Keratinocyte (primary cell): ENCODE measurements around the gene GDAP2. TPM values are rescaled to one million over a fixed set of nuclear protein-coding genes. Genes with fewer than 3 reads are reported as not detected.

ENCODE experiments used
- DNase-seq: peaks from one replicate; pipeline ENCODE4 v3.0.0-alpha.2; 2011; ENCODE audit warnings: low read depth, missing footprints, low spot score
- FAIRE-seq: peaks from 2 replicates; lab custom pipeline; 2011; peaks lifted over from hg19 to GRCh38; lab: Jason Lieb, UNC
- H2AFZ ChIP-seq: 2 replicates; pipeline ENCODE4 v1.6.0; 2012; ENCODE audit warnings: low read length, control low read depth, inconsistent platforms; ENCODE audit not compliant: control insufficient read depth
- H3K27ac ChIP-seq: 2 replicates; pipeline ENCODE4 v1.5.1; 2011; ENCODE audit warnings: low read length; ENCODE audit not compliant: control insufficient read depth, insufficient read depth
- H3K27me3 ChIP-seq: 3 replicates; pipeline ENCODE4 v1.6.0; 2011; ENCODE audit warnings: low read length; ENCODE audit not compliant: control insufficient read depth, insufficient read depth; ENCODE audit errors: extremely low read depth
- H3K36me3 ChIP-seq, 2 experiments: 2 replicates in 1 of 2; 3 replicates in 1 of 2; pipeline ENCODE4 v1.5.1; 2011; ENCODE audit warnings: low read length in 2 of 2, mild to moderate bottlenecking in 1 of 2; ENCODE audit not compliant: control insufficient read depth in 2 of 2, insufficient read depth in 2 of 2; ENCODE audit errors: extremely low read depth in 1 of 2
- H3K4me1 ChIP-seq: 3 replicates; pipeline ENCODE4 v1.5.1; 2011; ENCODE audit warnings: low read length; ENCODE audit not compliant: control insufficient read depth, insufficient read depth; ENCODE audit errors: extremely low read depth
- H3K4me2 ChIP-seq: 3 replicates; pipeline ENCODE4 v1.6.0; 2011; ENCODE audit warnings: low read depth, low read length; ENCODE audit not compliant: control insufficient read depth, insufficient read depth; ENCODE audit errors: extremely low read depth
- H3K4me3 ChIP-seq, 3 experiments: fragments of 200-600 bp in 1 of 3; sonication (generic) in 1 of 3; 2 replicates in 2 of 3; 3 replicates in 1 of 3; pipeline ENCODE4 v1.5.1; 2011 to 2016; ENCODE audit warnings: low read length in 3 of 3, mild to moderate bottlenecking in 3 of 3, control low read depth in 2 of 3, inconsistent platforms in 1 of 3, low read depth in 1 of 3, mixed read lengths in 1 of 3, mixed run types in 1 of 3, moderate library complexity in 1 of 3; ENCODE audit not compliant: control insufficient read depth in 2 of 3, insufficient read depth in 2 of 3; ENCODE audit errors: extremely low read depth in 1 of 3
- H3K79me2 ChIP-seq: 2 replicates; pipeline ENCODE4 v1.6.0; 2012; ENCODE audit warnings: low read length; ENCODE audit not compliant: control insufficient read depth, insufficient read depth
- H3K9ac ChIP-seq: 3 replicates; pipeline ENCODE4 v1.6.0; 2011; ENCODE audit warnings: low read length; ENCODE audit not compliant: control insufficient read depth, insufficient read depth; ENCODE audit errors: extremely low read depth
- H3K9me1 ChIP-seq: 3 replicates; pipeline ENCODE4 v1.6.0; 2011; ENCODE audit warnings: low read length; ENCODE audit not compliant: control insufficient read depth, insufficient read depth; ENCODE audit errors: extremely low read depth
- H3K9me3 ChIP-seq: 2 replicates; pipeline ENCODE4 v1.5.1; 2012; ENCODE audit warnings: low read depth, low read length; ENCODE audit not compliant: control insufficient read depth
- H4K20me1 ChIP-seq: 3 replicates; pipeline ENCODE4 v1.6.0; 2011; ENCODE audit warnings: low read length; ENCODE audit not compliant: control insufficient read depth, insufficient read depth; ENCODE audit errors: extremely low read depth
- CTCF ChIP-seq, 3 experiments: IDR thresholded peaks in 1 of 3; conservative IDR thresholded peaks in 1 of 3; optimal IDR thresholded peaks in 1 of 3; 2 replicates in 2 of 3; 3 replicates in 1 of 3; pipeline versions ENCODE3 to v1.5.1; 2011; ENCODE audit warnings: low read length in 3 of 3, mild to moderate bottlenecking in 3 of 3, moderate library complexity in 2 of 3, control low read depth in 1 of 3, inconsistent platforms in 1 of 3; ENCODE audit not compliant: insufficient read depth in 2 of 3; ENCODE audit errors: extremely low read depth in 1 of 3
- EZH2 ChIP-seq: IDR thresholded peaks from one replicate; pipeline ENCODE4 v1.6.1; 2012; ENCODE audit warnings: inconsistent platforms, mild to moderate bottlenecking, low read length, moderate library complexity
- dilution Hi-C: fragments of 300-500 bp; cut with MboI; formaldehyde crosslinking; loops from one replicate; pipeline ENCODE4 v1.7.0; 2020; ENCODE audit warnings: low sequenced_read_pairs; ENCODE audit not compliant: extremely low pct_ligation_motif_present
- polyA plus RNA-seq, 5 experiments: library from polyadenylated mRNA; depleted of rRNA in 3 of 5; stranded (reverse) in 3 of 5; stranded (forward) in 1 of 5; unstranded in 1 of 5; fragments of >200 nt; gene quantifications; 1 replicate in 1 of 5; 2 replicates in 3 of 5; 3 replicates in 1 of 5; pipeline versions ENCODE4 v1.2.1 to v1.2.3, GENCODE V29; 2011 to 2012; ENCODE audit warnings: missing spikeins in 2 of 5, low read depth in 1 of 5, low replicate concordance in 1 of 5

GDAP2 gene
- polyA plus RNA-seq, 1 donor (not counting 4 experiments of a cell fraction or from before 2014, with no cell fraction given) = 15.7 TPM

GRCh38 chr1:117883616-117884015 lies 45.8 kb downstream of the GDAP2 start:
- peaks cover 3 to 4% of the 10 kb centered on the region in 2 experiments for H3K36me3 ChIP-seq
- H2AFZ ChIP-seq = no peak overlapping the region
- dilution Hi-C loops = no loop called here
- TF ChIP-seq EZH2 = no peak
- no peak for TF ChIP-seq CTCF (optimal IDR thresholded peaks at IDR 0.05 in 1 of 3, IDR thresholded peaks at IDR 0.05 in 1 of 3, conservative IDR thresholded peaks at IDR 0.05 in 1 of 3; ENCODE audit: extremely low read depth in 1 of 3, insufficient read depth in 2 of 3, low read length in 3 of 3)
- no peaks in the 10 kb centered on the region for H3K27me3 ChIP-seq
- H3K4me1 ChIP-seq = no peaks in the 10 kb centered on the region
- no peaks in the 10 kb centered on the region for H4K20me1 ChIP-seq
- no peak for DNase-seq
- H3K4me3 ChIP-seq = no peak overlapping the region
- H3K27ac ChIP-seq = no peak overlapping the region
- no peaks in the 10 kb centered on the region for H3K9me3 ChIP-seq
- no peaks in the 10 kb centered on the region for H3K79me2 ChIP-seq
- no peak overlapping the region for H3K9ac ChIP-seq
- no peak overlapping the region for H3K4me2 ChIP-seq
- no peak for FAIRE-seq
- no peaks in the 10 kb centered on the region for H3K9me1 ChIP-seq

- Histone ChIP-seq H3K4me3 (no peak overlapping the region), H3K27me3 (no peaks in the 10 kb centered on the region), H2AFZ (no peak overlapping the region), H3K36me3 (peaks cover 3 to 14% of the 10 kb centered on the region in 2 experiments), H4K20me1 (no peaks in the 10 kb centered on the region), H3K9ac (no peak overlapping the region), H3K4me1 (no peaks in the 10 kb centered on the region), H3K79me2 (no peaks in the 10 kb centered on the region), H3K9me3 (no peaks in the 10 kb centered on the region), H3K9me1 (no peaks in the 10 kb centered on the region), H3K4me2 (no peak overlapping the region), H3K27ac (no peak overlapping the region)
- dilution Hi-C loops = no loop called here
- DNase-seq (no peak), FAIRE-seq (no peak)
- TF ChIP-seq EZH2 (no peak), CTCF (optimal IDR thresholded peaks at IDR 0.05 in 1 of 3, IDR thresholded peaks at IDR 0.05 in 1 of 3, conservative IDR thresholded peaks at IDR 0.05 in 1 of 3; ENCODE audit: extremely low read depth in 1 of 3, insufficient read depth in 2 of 3, low read length in 3 of 3) (no peak)
These were observed 50.1 kb downstream of the GDAP2 start for GRCh38 chr1:117879284-117879683.
